ENCODE data around the gene BRINP2.

The BRINP2 gene

GRCh38 chr1:177306019-177306415, 135.3 kb downstream of the BRINP2 start:
- no peak overlapping the region for H3K4me3 ChIP-seq (ENCODE audit: low read depth, low read length)
- no peak for TF ChIP-seq CTCF (IDR thresholded peaks at IDR 0.05; ENCODE audit: low read depth, low read length, missing control alignments)
- DNase-seq (ENCODE audit: low read depth): no peak

GRCh38 chr1:177306981-177307380, 136.2 kb downstream of the BRINP2 start:
- DNase-seq (ENCODE audit: low read depth): no peak
- no peak for TF ChIP-seq CTCF (IDR thresholded peaks at IDR 0.05; ENCODE audit: low read depth, low read length, missing control alignments)
- no peak overlapping the region for H3K4me3 ChIP-seq (ENCODE audit: low read depth, low read length)

GRCh38 chr1:177307771-177308170, 137.0 kb downstream of the BRINP2 start:
- no peak for TF ChIP-seq CTCF (IDR thresholded peaks at IDR 0.05; ENCODE audit: low read depth, low read length, missing control alignments)
- DNase-seq (ENCODE audit: low read depth): no peak

GRCh38 chr1:177309880-177310279, 139.1 kb downstream of the BRINP2 start:
- H3K4me3 ChIP-seq (ENCODE audit: low read depth, low read length): no peak overlapping the region
- no peak for TF ChIP-seq CTCF (IDR thresholded peaks at IDR 0.05; ENCODE audit: low read depth, low read length, missing control alignments)
- no peak for DNase-seq (ENCODE audit: low read depth)

More at GRCh38 chr1:177307771-177308170, 137.0 kb downstream of the BRINP2 start:
- H3K4me3 ChIP-seq (ENCODE audit: low read depth, low read length): no peak overlapping the region

GRCh38 chr1:177310326-177310725, 139.6 kb downstream of the BRINP2 start:
- no peak overlapping the region for H3K4me3 ChIP-seq (ENCODE audit: low read depth, low read length)
- no peak for DNase-seq (ENCODE audit: low read depth)
- TF ChIP-seq CTCF (IDR thresholded peaks at IDR 0.05; ENCODE audit: low read depth, low read length, missing control alignments): no peak

GRCh38 chr1:177311111-177311510, 140.4 kb downstream of the BRINP2 start:
- no peak for DNase-seq (ENCODE audit: low read depth)
- TF ChIP-seq CTCF (IDR thresholded peaks at IDR 0.05; ENCODE audit: low read depth, low read length, missing control alignments): no peak
- no peak overlapping the region for H3K4me3 ChIP-seq (ENCODE audit: low read depth, low read length)

- no peak for TF ChIP-seq CTCF (IDR thresholded peaks at IDR 0.05; ENCODE audit: low read depth, low read length, missing control alignments)
- DNase-seq (ENCODE audit: low read depth): no peak
- H3K4me3 ChIP-seq (ENCODE audit: low read depth, low read length): no peak overlapping the region
Observed at GRCh38 chr1:177311586-177311985, 140.8 kb downstream of the BRINP2 start.
